ENCODE results near the gene PTH.

The PTH gene

GRCh38 chr11:13462901-13463778 is 32.7 kb downstream of the PTH start, which contains the start of gene BTBD10 (continued):
- TF ChIP-seq ZNF292 (tag by site-specific recombination; IDR thresholded peaks at IDR 0.05; ENCODE audit: borderline replicate concordance, low read depth) = no peak
- TF ChIP-seq ZNF175 (tag by site-specific recombination; IDR thresholded peaks at IDR 0.05) = no peak
- no peak for TF ChIP-seq ZNF692 (tag by site-specific recombination; IDR thresholded peaks at IDR 0.05)
- no peak for TF ChIP-seq ZNF623 (tag by site-specific recombination; IDR thresholded peaks at IDR 0.05)
- no peak for TF ChIP-seq ZNF214 (tag by site-specific recombination; IDR thresholded peaks at IDR 0.05; ENCODE audit: borderline replicate concordance)
- TF ChIP-seq ZBTB44 (tag by site-specific recombination; IDR thresholded peaks at IDR 0.05) = no peak
- TF ChIP-seq ZNF341 (tag by site-specific recombination; IDR thresholded peaks at IDR 0.05; ENCODE audit: low read depth) = 0 out of 2 replicates have a peak, but pooled peaks have one; percentile 18
- no peak for TF ChIP-seq ZBTB1 (tag by site-specific recombination; IDR thresholded peaks at IDR 0.05)
- no peak for TF ChIP-seq ZNF560 (tag by site-specific recombination; IDR thresholded peaks at IDR 0.05; ENCODE audit: borderline replicate concordance)
- no peak for TF ChIP-seq ZNF324 (tag by site-specific recombination; IDR thresholded peaks at IDR 0.05)
- TF ChIP-seq HOXC10 (CRISPR knock-in tag; IDR thresholded peaks at IDR 0.05) = no peak
- TF ChIP-seq ZNF140 (tag by site-specific recombination; IDR thresholded peaks at IDR 0.05) = no peak
- peak; percentile 85 for TF ChIP-seq SP2 (tag by site-specific recombination; IDR thresholded peaks at IDR 0.05)
- no peak for TF ChIP-seq ZNF544 (tag by site-specific recombination; IDR thresholded peaks at IDR 0.05)
- TF ChIP-seq ZNF174 (tag by site-specific recombination; IDR thresholded peaks at IDR 0.05) = no peak
- no peak for TF ChIP-seq ZNF624 (tag by site-specific recombination; IDR thresholded peaks at IDR 0.05)
- no peak for TF ChIP-seq ZNF677 (tag by site-specific recombination; IDR thresholded peaks at IDR 0.05)
- TF ChIP-seq ZNF114 (tag by site-specific recombination; IDR thresholded peaks at IDR 0.05) = no peak
- no peak for TF ChIP-seq KLF17 (tag by site-specific recombination; IDR thresholded peaks at IDR 0.05)
- no peak for TF ChIP-seq ZNF423 (tag by site-specific recombination; IDR thresholded peaks at IDR 0.05)
- TF ChIP-seq MZF1 (tag by site-specific recombination; IDR thresholded peaks at IDR 0.05; ENCODE audit: borderline replicate concordance) = no peak
- no peak for TF ChIP-seq ZNF670 (tag by site-specific recombination; IDR thresholded peaks at IDR 0.05; ENCODE audit: low read depth)
- peak; percentile 43; the same call in 1 of the 2 replicates for TF ChIP-seq ZBTB17 (tag by site-specific recombination; IDR thresholded peaks at IDR 0.05)
- TF ChIP-seq ZNF639 (tag by site-specific recombination; IDR thresholded peaks at IDR 0.05) = no peak
- no peak for TF ChIP-seq ZNF792 (tag by site-specific recombination; IDR thresholded peaks at IDR 0.05)
- 0 out of 2 replicates have a peak, but pooled peaks have one; percentile 35 for TF ChIP-seq ZSCAN30 (tag by site-specific recombination; IDR thresholded peaks at IDR 0.05)
- TF ChIP-seq MYNN (tag by site-specific recombination; IDR thresholded peaks at IDR 0.05; ENCODE audit: borderline replicate concordance) = no peak
- no peak for TF ChIP-seq OVOL3 (tag by site-specific recombination; IDR thresholded peaks at IDR 0.05)
- TF ChIP-seq GLI2 (tag by site-specific recombination; IDR thresholded peaks at IDR 0.05; ENCODE audit: borderline replicate concordance, low read depth) = no peak
- TF ChIP-seq FEZF1 (tag by site-specific recombination; IDR thresholded peaks at IDR 0.05) = no peak
- no peak for TF ChIP-seq ZBTB21 (tag by site-specific recombination; IDR thresholded peaks at IDR 0.05)
- no peak for TF ChIP-seq ZNF555 (tag by site-specific recombination; conservative IDR thresholded peaks at IDR 0.05)
- TF ChIP-seq ZNF510 (tag by site-specific recombination; IDR thresholded peaks at IDR 0.05; ENCODE audit: insufficient replicate concordance) = no peak
- TF ChIP-seq ATF2 (tag by site-specific recombination; IDR thresholded peaks at IDR 0.05; ENCODE audit: low read depth) = no peak

Data from HEK293 (cell line).